HG03520 (cell line): ENCODE results near the gene SHMT2.

Source experiments
- ATAC-seq: cut with Tn5 transposase; IDR thresholded peaks from one replicate; pipeline ENCODE4 v1.9.1; 2021; ENCODE audit warnings: mild to moderate bottlenecking, moderate library complexity; ENCODE audit not compliant: unreplicated experiment

Gene SHMT2

DNA sequence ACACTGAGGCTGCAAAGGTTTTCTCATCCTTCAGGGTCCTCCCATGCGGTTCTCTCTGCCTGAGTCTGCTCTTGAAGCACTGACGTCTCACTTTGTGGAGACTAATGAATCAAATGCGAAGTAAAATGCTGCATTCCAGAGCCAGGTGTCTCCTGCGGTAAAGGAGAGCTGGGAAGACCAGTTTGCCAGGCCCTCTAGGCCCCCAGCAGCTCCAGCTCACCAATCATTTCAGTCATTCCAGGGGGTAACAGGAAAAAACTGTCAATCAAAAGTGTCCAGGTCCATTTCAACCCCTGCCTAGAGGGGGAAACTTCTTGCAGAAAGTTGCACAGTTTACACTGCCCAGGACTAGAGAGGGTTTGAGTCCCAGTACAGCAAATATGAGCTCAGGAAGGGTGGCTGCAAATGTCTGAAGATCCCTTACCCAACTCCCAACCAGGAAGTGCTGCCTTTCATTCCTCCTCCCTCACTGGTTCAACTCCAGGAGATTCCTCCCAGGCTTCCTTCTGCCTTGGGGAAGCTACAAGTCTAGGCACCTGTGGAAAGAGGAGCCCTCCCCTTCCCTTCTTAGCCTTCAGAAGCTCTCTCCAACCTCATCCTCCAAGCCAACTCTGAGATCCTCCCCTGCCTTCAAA is 15.6 kb upstream of the SHMT2 start:
- ATAC-seq = no peak

DNA sequence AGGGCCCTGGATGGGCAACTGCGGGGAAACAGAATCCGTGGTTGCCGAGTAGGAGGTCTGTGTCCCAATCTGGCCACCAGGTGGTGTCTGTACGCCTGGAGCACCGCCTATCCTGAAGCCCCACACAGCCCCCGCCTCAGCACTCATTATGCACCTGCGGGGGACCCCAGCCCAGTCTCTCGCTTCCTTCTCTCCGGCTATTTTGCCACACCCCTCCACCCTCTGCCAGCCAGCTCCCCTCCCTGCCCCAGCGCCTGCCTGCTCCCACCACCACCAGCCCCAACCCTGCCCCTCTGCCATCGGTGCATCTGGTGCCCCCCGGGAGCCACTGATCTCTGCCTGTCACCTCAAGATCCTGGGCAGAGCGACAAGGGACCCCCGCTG is 15.1 kb upstream of the SHMT2 start:
- no peak for ATAC-seq

DNA sequence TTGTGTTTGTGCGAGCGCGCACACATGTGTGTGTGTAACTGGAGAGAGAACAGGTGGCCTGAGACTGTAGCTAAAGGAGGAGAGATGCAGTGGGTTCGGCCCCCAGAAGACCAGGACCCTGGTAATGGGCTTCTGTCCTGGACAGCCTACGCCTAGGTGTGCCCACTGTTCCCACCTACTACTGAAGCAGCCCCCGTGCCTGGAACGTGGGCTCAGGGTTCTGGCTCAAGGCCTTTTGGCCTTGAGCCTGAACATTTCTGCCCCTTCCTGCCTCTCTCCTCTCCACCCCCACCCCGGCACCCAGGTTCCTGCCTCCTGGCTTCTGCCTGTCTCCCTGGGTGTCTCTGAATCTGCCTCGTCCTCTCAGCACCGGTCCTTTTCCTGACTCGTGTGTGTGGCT is 14.4 kb upstream of the SHMT2 start:
- no peak for ATAC-seq

DNA sequence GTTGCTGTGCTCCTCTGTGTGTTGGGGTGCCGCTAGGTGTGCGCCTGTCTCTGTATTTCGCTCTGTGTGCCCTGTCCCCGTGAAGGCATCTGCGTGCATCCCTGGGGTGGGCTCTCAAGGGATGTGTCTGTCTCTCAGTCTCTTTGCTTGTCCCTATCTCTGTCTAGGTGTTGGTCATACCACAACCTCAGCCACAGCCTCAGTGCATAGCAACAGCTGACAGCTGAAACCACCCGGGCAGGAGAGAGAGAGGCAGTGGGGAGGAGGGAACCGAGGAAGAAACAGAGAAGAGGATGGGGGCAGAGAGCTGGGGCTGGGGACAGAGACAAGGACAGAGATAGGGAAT is 13.9 kb upstream of the SHMT2 start:
- ATAC-seq = no peak

DNA sequence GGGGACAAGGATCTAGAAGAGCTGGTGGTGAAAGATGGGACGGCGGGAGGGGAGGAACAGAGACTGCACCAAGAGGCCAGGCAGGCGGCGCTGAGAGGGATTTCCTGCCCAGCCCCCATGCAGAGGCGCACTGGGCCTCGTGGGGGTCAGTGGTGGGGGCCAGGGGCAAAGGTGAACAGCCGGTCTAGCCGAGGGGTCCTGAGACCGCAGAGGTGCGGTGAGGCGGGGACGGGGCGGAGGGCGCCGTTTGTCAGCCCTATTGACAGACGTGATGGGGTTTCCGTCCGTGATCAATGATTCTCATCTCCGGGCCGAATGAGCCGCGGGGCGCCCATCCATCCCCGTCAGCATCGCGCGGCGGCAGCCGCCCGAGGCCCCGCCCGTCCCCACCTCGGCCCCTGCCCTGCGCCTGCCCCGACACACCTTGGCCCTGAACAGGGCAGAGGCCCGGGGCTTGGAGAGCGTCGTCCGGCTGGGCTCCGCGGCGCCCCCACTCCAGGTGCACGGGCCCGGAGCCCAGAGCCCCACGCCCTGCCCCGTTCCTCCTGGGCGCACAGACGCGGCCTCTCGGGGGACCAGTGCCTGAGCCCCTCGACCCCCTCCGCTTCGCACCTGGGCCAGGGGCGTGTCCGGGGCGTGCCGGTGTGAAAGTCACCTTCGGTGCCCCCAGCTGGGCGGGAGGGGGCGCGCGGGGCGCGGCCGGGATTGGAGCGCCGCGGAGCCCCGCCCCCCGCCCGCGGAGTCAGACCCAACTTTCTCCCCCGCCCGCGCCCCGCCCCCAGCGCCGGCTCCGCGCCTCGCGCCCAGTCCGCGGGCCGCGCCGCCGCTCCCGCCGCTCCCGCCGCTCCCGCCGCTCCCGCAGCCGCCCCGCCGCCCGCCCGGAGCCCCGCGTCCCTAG is 13.2 kb upstream of the SHMT2 start, which contains the start of gene NXPH4:
Gene NXPH4 (plus strand): TSS at position 781 of the 898 bp plus-strand sequence. CDS start 176 bp downstream, outside the sequence.
- no peak for ATAC-seq

DNA sequence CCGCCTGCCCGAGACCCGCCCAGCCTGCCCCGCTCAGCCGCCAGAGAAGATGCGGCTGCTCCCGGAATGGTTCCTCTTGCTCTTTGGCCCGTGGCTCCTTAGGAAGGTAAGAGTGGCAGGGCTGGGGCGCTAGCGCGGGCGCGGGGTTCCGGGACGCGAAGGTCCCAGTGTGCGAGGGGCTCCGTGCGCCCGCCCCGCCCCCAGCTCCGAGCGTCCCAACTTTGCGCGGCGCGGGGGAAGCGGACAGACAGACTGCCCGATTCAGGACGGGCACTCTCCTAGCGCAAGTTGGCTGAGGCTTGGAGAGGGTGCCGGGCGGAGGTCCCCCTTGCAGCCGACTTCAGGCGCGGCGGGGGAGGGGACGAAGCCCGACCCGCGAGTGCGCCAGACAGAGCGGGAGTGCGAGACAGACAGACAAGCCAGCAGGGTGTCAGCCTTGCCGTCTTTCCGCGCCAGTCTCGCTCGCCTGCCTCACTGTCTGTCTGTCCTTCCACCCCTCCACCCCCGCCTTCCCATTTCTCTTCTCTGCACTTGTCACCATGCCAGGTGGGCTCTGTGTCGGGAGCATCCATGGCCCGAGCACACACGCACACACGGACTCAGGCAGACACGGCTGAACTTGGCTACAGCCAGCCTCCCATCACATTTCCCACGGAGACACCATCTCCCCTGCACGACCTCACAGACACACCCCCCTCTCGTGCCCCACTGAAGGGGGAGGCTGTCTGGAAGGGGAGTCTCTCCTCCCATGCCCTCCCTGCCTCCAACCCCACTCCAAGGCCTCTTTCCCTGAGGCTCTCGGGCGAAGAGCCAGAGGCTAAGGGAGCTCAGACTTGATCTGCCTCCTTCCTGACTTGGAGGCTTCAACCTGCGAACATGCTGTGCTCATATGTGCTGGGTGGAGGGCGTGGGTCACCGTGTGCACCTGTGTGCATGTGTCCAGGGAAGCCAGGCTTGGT is 12.3 kb upstream of the SHMT2 start:
- no peak for ATAC-seq

DNA sequence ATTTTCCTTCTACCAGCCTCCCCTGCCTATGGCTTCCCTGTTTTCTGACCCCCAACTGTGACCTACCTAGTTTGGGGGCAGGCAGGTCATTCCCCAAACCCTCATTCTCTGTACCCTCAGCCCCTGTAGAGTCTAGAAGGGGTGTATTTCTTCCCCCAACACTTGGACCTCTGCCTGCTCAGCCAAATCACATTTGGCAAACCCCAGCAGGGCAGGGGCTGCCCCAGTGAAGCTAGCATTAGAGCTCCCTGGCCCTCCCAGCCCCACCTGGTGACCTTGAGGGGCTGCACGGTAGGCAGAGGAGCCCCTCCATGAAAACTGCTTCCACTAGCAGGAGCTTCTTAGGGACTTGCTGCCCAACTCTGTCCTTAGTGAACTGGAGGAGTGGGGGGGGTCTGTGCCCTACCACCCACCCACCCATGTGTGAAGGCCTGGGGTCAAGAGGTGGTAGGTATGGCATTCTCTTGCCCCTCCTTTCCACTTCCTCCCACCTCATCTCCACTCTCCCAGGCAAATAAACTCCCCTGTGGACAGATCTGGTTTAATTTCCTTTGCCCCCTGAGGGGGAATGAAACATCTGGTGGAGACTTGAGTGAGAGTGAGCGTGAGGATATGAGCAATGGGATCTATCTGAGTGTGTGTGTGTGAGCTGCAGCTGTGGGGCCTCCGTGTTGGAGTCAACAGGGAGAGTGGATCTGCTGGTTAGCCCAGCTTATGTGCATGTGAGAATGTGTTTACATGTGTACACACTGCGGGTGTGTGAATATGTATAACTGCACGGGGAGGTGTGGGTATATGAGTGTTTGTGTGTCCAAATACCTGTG is 11.3 kb upstream of the SHMT2 start:
- no peak for ATAC-seq

DNA sequence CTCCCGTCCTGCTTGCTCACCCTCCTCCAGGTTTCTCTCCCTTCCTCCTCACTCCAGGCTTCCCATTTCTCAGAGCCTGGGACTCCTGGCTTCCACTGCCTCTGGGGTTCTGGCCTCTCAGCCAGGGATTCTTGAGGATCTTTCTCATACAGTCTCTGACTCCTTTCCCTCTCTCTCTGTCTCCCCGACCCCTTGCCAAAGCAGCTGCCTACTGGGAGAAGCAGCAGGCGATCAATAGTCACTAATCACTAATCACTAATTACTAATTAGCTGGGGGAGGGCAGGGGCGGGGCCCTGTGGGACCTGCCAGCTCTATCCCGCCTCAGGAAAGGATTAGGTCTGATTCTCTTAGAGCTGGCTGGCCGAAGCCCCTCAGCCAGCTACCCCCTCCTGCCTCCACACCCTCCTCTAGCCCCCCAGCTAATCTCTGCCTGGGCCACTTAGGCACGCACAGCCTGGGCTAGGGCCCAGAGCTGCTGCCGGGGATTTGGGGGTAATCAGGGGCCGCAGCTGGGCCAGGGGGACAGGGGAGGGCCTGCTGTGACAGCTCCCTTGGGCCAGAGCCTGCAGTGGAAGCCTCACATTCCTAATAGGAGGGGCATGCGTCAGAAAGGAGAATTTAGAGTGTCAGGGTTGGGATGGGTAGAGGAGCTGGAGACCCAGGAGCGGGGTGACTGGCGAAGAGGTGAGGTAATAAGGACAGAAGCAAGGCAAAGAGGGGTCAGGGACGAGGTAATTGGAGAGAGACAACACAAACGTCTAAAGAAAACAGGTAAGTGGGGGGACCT is 10.1 kb upstream of the SHMT2 start:
- ATAC-seq = no peak

DNA sequence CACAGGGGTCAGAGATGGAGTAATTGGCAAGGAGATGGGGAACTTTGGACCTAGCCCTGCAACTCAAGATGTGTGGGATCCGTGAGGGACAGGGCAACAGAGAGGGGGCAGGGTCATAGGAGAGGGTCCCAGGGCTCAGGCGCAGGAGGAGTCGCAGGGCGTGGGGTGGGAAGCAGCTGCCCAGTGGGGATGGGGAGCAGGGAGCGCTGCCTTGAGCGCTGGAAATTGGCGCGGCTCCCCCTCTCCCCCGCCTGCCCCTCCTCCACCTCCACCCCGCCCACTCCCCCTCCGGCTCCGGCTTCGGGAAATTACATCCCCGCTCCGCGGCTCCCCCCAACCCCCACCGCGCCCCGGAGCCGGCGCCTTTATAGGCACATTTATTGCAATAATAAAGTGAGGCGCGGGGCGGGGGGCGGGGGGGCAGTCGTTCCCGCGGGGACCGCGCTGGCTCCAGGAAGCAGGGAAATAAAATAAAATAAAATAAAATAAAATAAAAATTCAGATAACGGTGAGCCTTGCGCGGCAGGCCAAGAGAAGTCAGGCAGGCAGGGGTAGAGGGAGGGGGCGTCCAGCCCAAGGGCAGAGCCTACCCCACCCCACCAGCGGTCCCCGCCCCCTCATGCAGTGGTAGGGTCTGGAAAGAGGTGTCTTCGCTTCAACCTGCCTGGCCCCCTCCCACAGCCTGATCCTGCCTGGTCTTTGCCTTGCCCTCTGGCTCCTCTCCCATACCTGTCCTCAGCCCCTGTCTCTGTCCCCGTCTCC is 9.3 kb upstream of the SHMT2 start:
- ATAC-seq = no peak

DNA sequence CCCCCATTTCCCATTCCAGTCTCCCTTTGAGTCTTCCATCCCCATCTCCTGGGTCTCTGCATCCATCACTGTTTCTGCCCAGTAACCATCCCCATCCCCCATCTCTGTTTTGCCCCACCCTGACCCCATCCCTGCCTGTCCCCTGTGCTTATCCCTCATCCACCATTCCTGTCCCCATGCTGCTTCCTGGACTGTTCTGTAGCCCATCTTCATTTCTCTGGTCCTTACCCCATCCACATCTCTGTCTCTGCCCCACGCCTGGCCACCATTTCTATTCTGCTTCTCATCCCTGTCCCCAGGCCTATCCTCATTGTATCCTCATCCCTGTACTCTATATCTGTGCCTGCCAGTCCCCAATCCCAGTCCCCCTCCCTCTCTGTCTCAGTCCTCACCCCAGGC is 8.7 kb upstream of the SHMT2 start:
- ATAC-seq = no peak

DNA sequence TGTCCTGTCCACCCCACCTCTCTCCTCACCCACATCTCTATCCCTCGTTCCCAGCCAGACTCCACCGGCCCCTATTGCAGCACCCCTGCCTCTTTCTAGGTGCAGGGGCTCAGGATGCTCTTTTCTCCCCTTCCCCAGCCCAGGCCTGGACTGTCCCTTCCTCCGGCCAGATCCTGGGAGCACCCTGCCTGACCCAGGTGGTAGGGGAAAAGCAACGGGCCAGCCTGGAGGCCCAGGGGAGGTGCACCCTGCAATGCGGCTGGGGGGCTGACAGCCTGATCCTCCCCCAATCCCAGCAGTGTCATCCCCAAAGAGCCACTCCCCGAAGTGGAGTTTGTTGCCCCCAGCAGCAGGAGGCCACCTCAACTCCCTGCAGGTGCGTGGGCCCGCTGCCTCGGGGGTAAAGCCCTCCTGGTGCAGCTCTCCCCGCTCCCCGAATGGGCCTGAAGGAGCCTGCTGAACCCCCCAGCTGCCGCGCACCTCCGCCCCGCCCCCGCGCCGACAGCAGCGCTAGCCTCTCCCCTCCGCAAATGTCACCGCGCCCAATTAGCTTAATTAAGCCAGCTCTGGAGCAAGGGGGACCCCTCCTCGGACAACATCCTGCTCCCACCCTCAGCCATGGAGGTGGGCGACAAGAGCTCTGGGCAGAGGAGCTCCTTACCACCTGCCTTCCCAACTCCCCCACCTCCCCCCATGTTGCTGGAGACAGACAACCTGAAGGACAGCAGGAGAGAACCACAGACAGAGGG is 8.2 kb upstream of the SHMT2 start:
- no peak for ATAC-seq

DNA sequence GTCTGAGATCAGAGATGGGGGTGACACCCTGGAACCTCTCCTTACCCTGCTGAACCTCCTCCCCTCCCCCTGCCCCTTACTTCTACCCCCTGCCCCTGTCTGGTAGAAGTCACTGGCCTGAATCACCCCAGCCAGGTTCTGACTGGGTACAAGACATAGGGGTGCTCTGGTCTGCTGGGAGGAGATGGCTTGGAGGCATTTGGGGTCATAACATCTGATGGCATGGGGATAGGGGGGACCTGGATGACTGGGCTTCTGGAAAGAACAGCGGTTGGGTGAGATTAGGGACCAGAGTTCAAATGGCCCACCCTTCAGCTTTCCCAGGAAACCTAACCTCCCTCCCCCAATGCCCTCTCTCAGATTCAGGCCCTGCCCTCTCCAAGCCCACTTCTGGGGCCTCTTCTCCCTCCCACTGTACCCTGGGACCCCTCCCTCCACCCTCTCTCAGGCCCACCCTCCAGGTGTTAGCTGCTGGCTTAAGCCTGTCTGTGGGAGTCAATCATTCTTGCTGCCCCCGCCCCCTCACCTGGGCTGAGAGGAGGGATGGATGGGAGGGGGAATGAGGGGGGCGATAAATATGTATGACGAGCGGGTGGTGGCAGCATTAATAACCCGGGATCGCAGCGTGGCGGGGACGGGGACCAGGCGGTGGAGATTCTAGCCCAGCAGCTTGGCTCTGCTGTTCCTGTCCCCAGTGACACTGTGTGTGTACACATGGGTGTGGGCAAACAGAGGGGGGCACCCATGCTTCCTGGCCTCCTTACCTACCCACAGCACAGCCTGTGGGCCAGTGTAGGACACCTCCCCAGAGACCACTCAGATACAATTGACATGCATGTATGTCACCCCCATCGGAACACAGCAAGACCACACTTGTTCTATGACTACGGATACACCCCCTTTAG is 7.0 kb upstream of the SHMT2 start:
- ATAC-seq = no peak

DNA sequence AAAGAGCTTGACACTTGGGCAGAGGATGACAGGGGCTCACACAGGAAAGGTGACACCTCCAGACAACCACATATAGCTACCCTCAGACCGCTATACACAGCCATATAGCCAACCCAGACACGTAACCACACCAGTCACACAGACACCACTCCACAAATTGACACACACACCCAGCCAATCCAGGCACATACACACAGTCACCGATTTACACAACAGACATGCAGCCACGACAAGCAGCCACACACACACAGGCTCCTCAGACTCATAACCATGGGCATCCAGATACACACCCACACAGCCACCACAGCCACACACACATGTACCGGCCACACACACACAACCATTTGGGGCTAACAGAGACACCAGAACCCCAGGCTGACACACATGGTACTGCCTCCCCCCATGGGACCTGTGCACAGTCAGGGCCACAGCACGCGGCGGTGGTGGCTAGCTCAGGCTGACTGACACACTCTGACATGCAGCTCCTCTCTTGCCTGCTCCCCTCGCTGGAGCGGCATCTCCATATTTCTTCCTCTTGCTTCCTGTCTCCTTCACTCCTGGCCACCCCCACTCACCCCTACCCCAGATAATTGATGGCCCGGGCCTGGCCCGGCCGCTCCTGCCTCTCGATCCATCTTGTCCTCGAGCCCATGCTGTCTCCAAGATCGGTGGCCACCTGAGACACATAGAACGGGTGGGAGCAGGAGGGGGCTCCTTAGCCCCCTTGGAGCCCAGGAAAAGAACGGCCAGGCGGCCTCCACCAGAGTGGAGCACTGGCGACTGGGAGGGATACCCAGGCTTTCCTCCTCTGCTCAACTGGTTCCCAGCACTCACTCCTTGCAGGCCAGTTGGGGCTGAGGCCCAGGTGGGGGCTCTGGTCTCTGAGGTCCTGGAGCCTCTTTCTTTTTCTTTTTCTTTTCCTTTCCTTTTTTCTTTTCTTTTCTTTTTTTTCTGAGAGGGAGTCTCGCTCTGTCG is 6.0 kb upstream of the SHMT2 start:
- ATAC-seq = no peak

DNA sequence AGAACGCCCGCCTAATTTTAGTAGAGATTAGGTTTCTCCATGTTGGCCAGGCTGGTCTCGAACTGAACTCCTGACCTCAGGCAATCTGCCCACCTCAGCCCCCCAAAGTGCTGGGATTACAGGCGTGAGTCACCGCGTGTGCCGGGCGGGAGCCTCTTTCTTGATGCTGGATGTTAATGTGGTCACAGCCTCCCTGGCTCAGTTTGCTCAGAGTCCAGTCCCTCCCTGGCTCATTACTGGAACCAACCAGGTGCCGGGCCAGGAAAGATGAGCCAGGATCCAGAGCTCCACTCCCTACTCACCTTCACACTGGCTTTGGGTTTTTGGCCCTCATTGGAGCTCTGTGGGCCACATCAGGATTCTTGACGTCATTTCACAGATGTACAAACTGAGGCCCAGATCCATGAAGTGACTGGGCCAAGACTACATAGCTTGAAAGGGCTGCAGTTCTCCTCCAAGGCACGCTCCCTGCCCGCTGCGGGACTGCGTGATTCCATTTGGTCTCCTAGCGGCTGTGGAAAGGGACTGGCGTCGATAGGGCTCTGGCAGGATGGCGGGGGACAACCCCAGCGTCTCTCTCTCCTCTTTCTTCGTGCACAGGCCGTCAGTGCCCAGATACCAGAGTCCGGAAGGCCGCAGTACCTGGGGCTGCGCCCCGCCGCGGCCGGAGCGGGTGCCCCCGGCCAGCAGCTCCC is 5.1 kb upstream of the SHMT2 start:
- ATAC-seq = no peak

DNA sequence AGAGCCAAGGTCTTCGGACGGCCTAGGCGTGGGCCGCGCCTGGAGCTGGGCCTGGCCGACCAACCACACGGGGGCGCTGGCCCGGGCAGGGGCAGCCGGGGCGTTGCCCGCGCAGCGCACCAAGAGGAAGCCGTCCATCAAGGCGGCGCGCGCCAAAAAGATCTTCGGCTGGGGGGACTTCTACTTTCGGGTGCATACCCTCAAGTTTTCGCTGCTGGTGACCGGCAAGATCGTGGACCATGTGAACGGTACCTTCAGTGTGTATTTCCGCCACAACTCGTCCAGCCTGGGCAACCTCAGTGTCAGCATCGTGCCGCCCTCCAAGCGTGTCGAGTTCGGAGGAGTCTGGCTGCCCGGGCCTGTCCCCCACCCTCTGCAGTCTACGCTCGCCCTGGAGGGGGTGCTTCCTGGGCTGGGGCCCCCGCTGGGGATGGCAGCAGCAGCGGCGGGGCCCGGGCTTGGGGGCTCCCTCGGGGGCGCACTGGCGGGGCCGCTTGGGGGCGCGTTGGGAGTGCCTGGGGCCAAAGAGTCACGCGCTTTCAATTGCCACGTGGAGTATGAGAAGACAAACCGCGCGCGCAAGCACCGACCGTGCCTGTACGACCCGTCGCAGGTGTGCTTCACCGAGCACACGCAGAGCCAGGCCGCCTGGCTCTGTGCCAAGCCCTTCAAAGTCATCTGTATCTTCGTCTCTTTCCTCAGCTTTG is 4.4 kb upstream of the SHMT2 start:
- ATAC-seq = no peak
